Measurements from ENCODE around the gene CRIP2.

- no peak for TF ChIP-seq EZH2 (IDR thresholded peaks at IDR 0.05; ENCODE audit: low read length)
- TF ChIP-seq CTCF (optimal IDR thresholded peaks at IDR 0.05 in 1 of 3, IDR thresholded peaks at IDR 0.05 in 1 of 3, conservative IDR thresholded peaks at IDR 0.05 in 1 of 3; ENCODE audit: extremely low read depth in 1 of 3, insufficient read depth in 2 of 3, low read length in 3 of 3) = no peak
Measured at GRCh38 chr14:105503296-105503640, 28.6 kb downstream of the CRIP2 start.

Data from keratinocyte (primary cell).